Transverse colon (tissue), 4 donors: ENCODE data around the gene DNAJB4. TPM values are rescaled to one million over a fixed set of nuclear protein-coding genes. Genes with fewer than 3 reads are reported as not detected.

Experiments used
- DNase-seq: peaks from one replicate; pipeline ENCODE4 v3.0.0-alpha.2; 2019
- H3K27ac ChIP-seq, 4 donors: fragments of 200-600 bp; sonication (generic); 2 replicates each; pipeline ENCODE4 v1.5.1; 2016 to 2018; ENCODE audit warnings: inconsistent platforms in 4 of 4
- H3K27me3 ChIP-seq: fragments of 200-600 bp; sonication (generic); 2 replicates; pipeline ENCODE4 v1.5.1; 2017; ENCODE audit warnings: inconsistent platforms
- H3K36me3 ChIP-seq, 4 donors: fragments of 200-600 bp; sonication (generic); 2 replicates each; pipeline ENCODE4 v1.5.1; 2017 to 2019; ENCODE audit warnings: inconsistent platforms in 4 of 4
- H3K4me1 ChIP-seq, 4 donors: fragments of 200-600 bp; sonication (generic); 2 replicates each; pipeline ENCODE4 v1.5.1; 2017 to 2020; ENCODE audit warnings: inconsistent platforms in 4 of 4
- H3K4me3 ChIP-seq, 4 donors: fragments of 200-600 bp; sonication (generic); 1 replicate in 1 of 4; 2 replicates in 3 of 4; pipeline versions ENCODE4 v1.5.1 to v1.6.1; 2017 to 2019; ENCODE audit warnings: inconsistent platforms in 4 of 4
- H3K9me3 ChIP-seq, 2 donors: fragments of 200-600 bp; sonication (generic); 2 replicates each; pipeline ENCODE4 v1.5.1; 2017 to 2019; ENCODE audit warnings: inconsistent platforms in 2 of 2
- CTCF ChIP-seq, 5 experiments: fragments of 200-600 bp in 3 of 5; fragments of 450-650 bp in 2 of 5; sonication (generic) in 3 of 5; IDR thresholded peaks; 1 replicate in 2 of 5; 2 replicates in 3 of 5; pipeline ENCODE4 v1.5.1; 2016 to 2017; ENCODE audit warnings: antibody characterized with exemption in 5 of 5, inconsistent platforms in 3 of 5, mild to moderate bottlenecking in 2 of 5, moderate library complexity in 1 of 5
- EP300 ChIP-seq: sonication (generic); formaldehyde crosslinking; IDR thresholded peaks from one replicate; pipeline ENCODE4 v1.6.1; 2017; ENCODE audit warnings: antibody characterized with exemption, low read depth
- POLR2A ChIP-seq: fragments of 450-650 bp; IDR thresholded peaks from one replicate; pipeline ENCODE4 v1.6.1; 2016; ENCODE audit warnings: antibody characterized with exemption, mild to moderate bottlenecking, moderate library complexity
- POLR2AphosphoS5 ChIP-seq, 3 donors: sonication (generic); formaldehyde crosslinking; IDR thresholded peaks; one replicate each; pipeline ENCODE4 v1.6.1; 2016; ENCODE audit warnings: antibody characterized with exemption in 3 of 3
- WGBS, 2 donors: methylation state at CpG; one replicate each; pipeline ENCODE4 v1.1.5; 2018; ENCODE audit warnings: low coverage in 1 of 2; 5-methylcytosine and 5-hydroxymethylcytosine counted together
- in situ Hi-C, 4 donors: fragments of 200-750 bp; cut with MboI; loops; one replicate each; pipeline versions ENCODE4 v1.15.0 to v1.15.1; 2017; ENCODE audit warnings: low sequenced_read_pairs in 3 of 4, low pct_ligation_motif_present in 1 of 4, low pct_unique_long_range_greater_than_20kb in 1 of 4
- intact Hi-C: fragments of 100-400 bp; cut with DNase I; formaldehyde crosslinking; loops from one replicate; pipeline ENCODE4 v1.15.1; 2023; ENCODE audit warnings: low total_unique reads
- total RNA-seq, 4 donors: library from RNA; depleted of rRNA; stranded (reverse); fragments of >200 nt; gene quantifications; one replicate each; pipeline ENCODE4 v1.1.0, GENCODE V29; 2016

DNAJB4 gene
- total RNA-seq, 4 donors from 2014 or later = 4.0 to 30.2 (median 16.9) TPM

DNA sequence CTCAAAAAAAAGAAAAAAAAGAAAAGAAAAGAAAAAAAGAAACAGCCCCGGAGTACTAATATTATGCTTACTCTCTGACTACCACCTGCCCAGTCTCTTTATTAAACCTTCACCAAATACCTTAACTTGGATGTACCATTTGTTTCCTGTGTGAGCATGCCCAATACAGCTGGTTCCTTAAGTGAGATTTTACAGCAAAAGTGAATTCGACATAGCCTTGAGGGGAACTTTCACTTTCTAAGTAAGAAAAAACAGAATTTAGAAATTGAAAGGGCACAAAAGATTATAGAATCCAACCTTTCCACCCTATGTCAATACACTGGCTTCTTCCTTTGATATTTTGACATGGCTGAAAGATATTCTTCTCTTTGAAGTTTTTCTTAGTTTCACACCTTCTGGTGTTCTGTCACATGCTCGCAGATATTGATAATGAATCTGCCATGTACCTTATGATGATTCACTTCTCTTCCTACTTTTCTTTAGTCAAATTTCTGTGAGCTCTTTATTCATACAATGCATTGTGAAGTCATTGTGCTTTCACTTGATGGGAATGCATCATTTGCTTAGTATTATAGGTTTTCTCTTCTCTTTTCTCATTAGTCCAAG lies 35.8 kb downstream of the DNAJB4 start:
- intact Hi-C loops (no loop called here), in situ Hi-C loops (no loop called here)
- H3K4me3 ChIP-seq = no peak overlapping the region
- no peak for DNase-seq
- peaks cover 0 to 12% (median 2%) of the 10 kb centered on the region in 4 donors for H3K4me1 ChIP-seq
- H3K27ac ChIP-seq = no peak overlapping the region
- TF ChIP-seq POLR2AphosphoS5 (IDR thresholded peaks at IDR 0.05) = no peak
- TF ChIP-seq EP300 = no peak
- no peak for TF ChIP-seq POLR2A
- TF ChIP-seq CTCF (IDR thresholded peaks at IDR 0.05) = no peak
- WGBS, 2 donors = 72 to 88% methylated on average over 3 of the region's 3 CpGs
- no peaks in the 10 kb centered on the region for H3K36me3 ChIP-seq
- H3K9me3 ChIP-seq = no peaks in the 10 kb centered on the region
- peaks cover 5% of the 10 kb centered on the region for H3K27me3 ChIP-seq

GRCh38 chr1:78043436-78043835 lies 38.7 kb downstream of the DNAJB4 start:
- intact Hi-C loops = no loop called here
- in situ Hi-C loops = no loop called here
- no peak overlapping the region for H3K4me3 ChIP-seq
- peaks cover 0 to 33% (median 2%) of the 10 kb centered on the region in 4 donors for H3K4me1 ChIP-seq
- H3K27me3 ChIP-seq = peaks cover 23% of the 10 kb centered on the region
- no peaks in the 10 kb centered on the region for H3K36me3 ChIP-seq
- 74% methylated on average over 3 of the region's 3 CpGs; no CpG with 5 or more reads in 1 of the 2 donors for WGBS, 2 donors
- no peak overlapping the region for H3K27ac ChIP-seq
- no peaks in the 10 kb centered on the region for H3K9me3 ChIP-seq
- no peak for TF ChIP-seq POLR2AphosphoS5 (IDR thresholded peaks at IDR 0.05)
- TF ChIP-seq CTCF (IDR thresholded peaks at IDR 0.05) = no peak
- TF ChIP-seq EP300 = no peak
- TF ChIP-seq POLR2A = no peak
- no peak for DNase-seq

DNA sequence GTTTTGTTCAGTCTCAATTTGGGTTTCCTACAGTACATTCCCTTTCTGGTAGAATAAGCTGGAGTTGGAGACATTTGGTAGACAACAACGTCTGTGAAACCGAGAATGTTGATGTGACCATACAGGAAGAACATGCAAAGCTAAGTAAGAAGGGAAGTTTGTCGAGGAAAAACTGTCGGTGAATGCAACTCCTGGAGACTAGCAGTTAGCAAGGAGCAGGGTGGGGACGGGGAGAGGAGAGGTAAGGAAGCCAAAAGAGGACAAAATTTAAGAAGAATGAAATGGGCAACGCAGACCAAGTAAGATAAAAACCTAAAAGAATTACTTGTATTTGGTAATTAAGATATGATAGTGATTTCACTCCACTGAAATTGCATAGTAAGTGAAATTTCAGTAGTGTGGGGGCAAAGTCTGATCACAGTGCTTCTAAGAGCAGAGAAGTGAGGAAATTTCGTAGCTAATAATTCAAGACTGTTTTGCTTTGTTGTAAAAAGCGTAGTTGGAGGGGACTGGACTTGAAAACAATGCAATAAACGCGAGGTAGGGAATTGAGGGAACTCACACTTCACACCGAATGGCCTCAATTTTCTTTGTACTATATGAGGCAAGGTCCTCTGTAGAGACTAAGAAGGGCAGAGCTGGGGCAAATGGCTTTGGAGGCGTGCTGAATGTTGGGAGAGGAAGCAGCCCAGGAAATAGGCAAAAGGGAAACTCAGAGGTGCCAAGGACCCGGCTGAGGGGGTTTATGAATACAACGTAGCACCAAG lies 40.2 kb downstream of the DNAJB4 start:
- Histone ChIP-seq H3K36me3 (no peaks in the 10 kb centered on the region), H3K9me3 (no peaks in the 10 kb centered on the region), H3K4me3 (peak overlapping the region; percentile 60 to 77 (median 72)), H3K4me1 (peaks cover 0 to 34% (median 2%) of the 10 kb centered on the region in 4 donors), H3K27me3 (peaks cover 23% of the 10 kb centered on the region), H3K27ac (peak overlapping the region; percentile 87 to 89 (median 88))
- peak; percentile 22 for DNase-seq
- WGBS, 2 donors = 40 to 45% methylated on average over 11 to 14 of the region's 14 CpGs
- TF ChIP-seq EP300 (no peak), POLR2A (no peak), CTCF (IDR thresholded peaks at IDR 0.05) (no peak), POLR2AphosphoS5 (IDR thresholded peaks at IDR 0.05) (no peak)
- intact Hi-C loops = no loop called here
- in situ Hi-C loops = no loop called here

- WGBS, 2 donors = 26% methylated on average over 15 of the region's 19 CpGs; no CpG with 5 or more reads in 1 of the 2 donors
- in situ Hi-C loops (no loop called here), intact Hi-C loops (no loop called here)
- H3K36me3 ChIP-seq = no peaks in the 10 kb centered on the region
- DNase-seq = no peak
- H3K27ac ChIP-seq = peak overlapping the region; percentile 87 to 89 (median 88)
- H3K9me3 ChIP-seq = no peaks in the 10 kb centered on the region
- H3K4me1 ChIP-seq = peaks cover 0 to 33% (median 2%) of the 10 kb centered on the region in 4 donors
- H3K4me3 ChIP-seq = peak overlapping the region; percentile 60 to 77 (median 72)
- TF ChIP-seq CTCF (IDR thresholded peaks at IDR 0.05) (no peak), POLR2A (no peak), EP300 (no peak), POLR2AphosphoS5 (IDR thresholded peaks at IDR 0.05) (no peak)
- H3K27me3 ChIP-seq = peaks cover 23% of the 10 kb centered on the region
Observed at GRCh38 chr1:78045563-78045925, 40.8 kb downstream of the DNAJB4 start.
